GM23338 (cell line): ENCODE data around the gene THSD8. TPM values are rescaled to one million over a fixed set of nuclear protein-coding genes. Genes with fewer than 3 reads are reported as not detected.

Source experiments
- ATAC-seq: fragments of 200-7000 bp; cut with Tn5 transposase; 3 replicates; pipeline ENCODE4 v1.9.1; 2020
- DNase-seq: peaks from one replicate; pipeline ENCODE4 v3.0.0-alpha.2; 2015; ENCODE audit warnings: low spot score
- H2AFZ ChIP-seq: fragments of 200-600 bp; sonication (generic); 2 replicates; pipeline ENCODE4 v1.8.0; 2016; ENCODE audit warnings: antibody characterized with exemption, mild to moderate bottlenecking, moderate library complexity
- H3F3A ChIP-seq: fragments of 200-600 bp; sonication (generic); replicated peaks from 2 replicates; pipeline ENCODE4 v1.8.0; 2017; ENCODE audit warnings: antibody characterized with exemption, mixed run types, low read depth
- H3K27ac ChIP-seq: fragments of 200-600 bp; sonication (generic); 2 replicates; pipeline ENCODE4 v1.6.1; 2016; ENCODE audit warnings: low read depth
- H3K27me3 ChIP-seq: fragments of 200-600 bp; sonication (generic); 2 replicates; pipeline ENCODE4 v1.8.0; 2016; ENCODE audit warnings: mild to moderate bottlenecking, mixed run types, moderate library complexity; ENCODE audit not compliant: insufficient read depth
- H3K36me3 ChIP-seq: fragments of 200-600 bp; sonication (generic); 2 replicates; pipeline ENCODE4 v1.8.0; 2016; ENCODE audit warnings: mild to moderate bottlenecking; ENCODE audit not compliant: insufficient read depth
- H3K4me1 ChIP-seq: fragments of 200-600 bp; sonication (generic); 2 replicates; pipeline ENCODE4 v1.8.0; 2016; ENCODE audit warnings: mild to moderate bottlenecking, moderate library complexity; ENCODE audit not compliant: insufficient read depth
- H3K4me2 ChIP-seq: fragments of 200-600 bp; sonication (generic); 2 replicates; pipeline ENCODE4 v1.7.1; 2017; ENCODE audit warnings: mixed run types
- H3K4me3 ChIP-seq: fragments of 200-600 bp; sonication (generic); 2 replicates; pipeline ENCODE4 v1.6.1; 2016; ENCODE audit warnings: mixed run types
- H3K79me2 ChIP-seq: fragments of 200-600 bp; sonication (generic); replicated peaks from 2 replicates; pipeline ENCODE4 v1.8.0; 2017; ENCODE audit warnings: mild to moderate bottlenecking; ENCODE audit not compliant: insufficient read depth
- H3K9me2 ChIP-seq: fragments of 200-600 bp; sonication (generic); 2 replicates; pipeline ENCODE4 v1.8.0; 2017; ENCODE audit not compliant: insufficient read depth
- H4K20me1 ChIP-seq: fragments of 200-600 bp; sonication (generic); replicated peaks from 2 replicates; pipeline ENCODE4 v1.8.0; 2017; ENCODE audit warnings: mild to moderate bottlenecking; ENCODE audit not compliant: insufficient read depth
- H3K27ac Mint-ChIP-seq: 2 replicates; pipeline ENCODE4 v1.8.0; 2020; ENCODE audit warnings: inconsistent platforms, mild to moderate bottlenecking, moderate library complexity, mixed read lengths
- H3K27me3 Mint-ChIP-seq: 3 replicates; pipeline ENCODE4 v1.8.0; 2022; ENCODE audit warnings: low read depth, mild to moderate bottlenecking, moderate library complexity, mixed read lengths, inconsistent platforms; ENCODE audit not compliant: insufficient read depth, poor library complexity
- H3K36me3 Mint-ChIP-seq: 3 replicates; pipeline ENCODE4 v1.8.0; 2021; ENCODE audit warnings: low read depth, mild to moderate bottlenecking, inconsistent platforms, moderate library complexity, mixed read lengths
- H3K4me1 Mint-ChIP-seq: 3 replicates; pipeline ENCODE4 v1.8.0; 2020; ENCODE audit warnings: mild to moderate bottlenecking, inconsistent platforms, mixed read lengths
- H3K4me3 Mint-ChIP-seq: 3 replicates; pipeline ENCODE4 v1.8.0; 2021; ENCODE audit warnings: moderate library complexity, mild to moderate bottlenecking, inconsistent platforms, mixed read lengths
- H3K9me3 Mint-ChIP-seq: 3 replicates; pipeline ENCODE4 v1.8.0; 2020; ENCODE audit warnings: moderate library complexity, mild to moderate bottlenecking, inconsistent platforms, mixed read lengths
- CREB1 ChIP-seq: fragments of 250-450 bp; sonication (Bioruptor Pico); IDR thresholded peaks from 2 replicates; pipeline ENCODE4 v1.5.0; 2020; ENCODE audit warnings: low read depth, mild to moderate bottlenecking, moderate library complexity
- EZH2 ChIP-seq: fragments of 200-600 bp; sonication (generic); IDR thresholded peaks from one replicate; pipeline ENCODE4 v1.8.0; 2017; ENCODE audit warnings: antibody characterized with exemption, mild to moderate bottlenecking, low read depth; ENCODE audit not compliant: unreplicated experiment
- JUNB ChIP-seq: IDR thresholded peaks from one replicate; pipeline ENCODE4 v1.6.1; 2016; ENCODE audit warnings: antibody characterized with exemption; ENCODE audit not compliant: unreplicated experiment
- NANOG ChIP-seq: IDR thresholded peaks from 2 replicates; pipeline ENCODE4 v1.6.1; 2016; ENCODE audit warnings: antibody characterized with exemption, borderline replicate concordance
- POLR2AphosphoS5 ChIP-seq: IDR thresholded peaks from 2 replicates; pipeline ENCODE4 v1.6.1; 2016; ENCODE audit warnings: antibody characterized with exemption, low read depth
- STAT1 ChIP-seq: IDR thresholded peaks from one replicate; pipeline ENCODE4 v1.6.1; 2016; ENCODE audit warnings: antibody characterized with exemption; ENCODE audit not compliant: unreplicated experiment
- ZNF114 ChIP-seq: fragments of 250-450 bp; sonication (Bioruptor Pico); IDR thresholded peaks from 2 replicates; pipeline ENCODE4 v1.5.0; 2020; ENCODE audit warnings: mild to moderate bottlenecking, moderate library complexity
- ZNF331 ChIP-seq: fragments of 250-450 bp; sonication (Bioruptor Pico); IDR thresholded peaks from 2 replicates; pipeline ENCODE4 v1.5.0; 2020; ENCODE audit warnings: low read depth, mild to moderate bottlenecking, moderate library complexity
- ZNF462 ChIP-seq: fragments of 250-450 bp; sonication (Bioruptor Pico); IDR thresholded peaks from 2 replicates; pipeline ENCODE4 v1.5.0; 2020; ENCODE audit warnings: mild to moderate bottlenecking, moderate library complexity
- polyA plus RNA-seq: library from polyadenylated mRNA; unstranded; fragments of >200 nt; fragmentation: Nextera tagmentation; extraction: Ambion mirVana; gene quantifications from 2 replicates; pipeline ENCODE4 v1.2.1, GENCODE V29; 2016
- total RNA-seq: library from RNA; depleted of rRNA; stranded (reverse); fragments of >200 nt; shearing (Covaris generic); gene quantifications from 2 replicates; pipeline ENCODE4 v1.2.3, GENCODE V29; 2014
- TF ChIP-seq, protein P1 (sequence below): IDR thresholded peaks from 2 replicates; pipeline ENCODE4 v1.6.1; 2016; ENCODE audit warnings: antibody characterized with exemption
- TF ChIP-seq, protein P2 (sequence below), 2 experiments: fragments of 200-600 bp in 1 of 2; sonication (generic) in 1 of 2; conservative IDR thresholded peaks; 2 replicates each; pipeline versions ENCODE4 v1.5.1 to v1.6.1; 2016 to 2017; ENCODE audit warnings: antibody characterized with exemption in 2 of 2, low read depth in 2 of 2, mild to moderate bottlenecking in 2 of 2, moderate library complexity in 1 of 2

Gene THSD8
- total and polyA plus RNA-seq, 2 experiments from 2014 or later: 0.38 to 38.5 TPM

DNA sequence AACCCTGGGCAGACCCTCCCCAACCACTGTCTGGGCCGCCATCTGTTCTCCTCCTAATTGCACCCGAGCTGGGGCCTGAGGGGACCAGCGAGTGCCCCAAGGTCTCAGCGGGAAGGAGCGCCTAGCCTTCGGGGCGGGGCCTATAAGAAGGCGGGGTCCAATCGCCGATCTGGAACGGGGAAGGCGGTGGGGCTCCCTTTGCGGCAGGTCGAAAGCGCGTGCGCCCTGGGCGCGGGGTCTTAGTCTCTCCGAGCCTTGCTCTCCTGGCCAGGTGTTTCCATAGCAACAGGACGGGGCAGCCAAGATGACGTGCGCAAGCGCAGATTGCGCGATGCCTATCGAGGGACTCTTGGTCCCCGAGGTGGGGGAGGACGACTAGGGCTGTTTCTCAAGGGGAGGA is 39.2 kb downstream of the THSD8 start:
- Histone ChIP-seq H3K27me3 (no peaks in the 10 kb centered on the region), H3K4me2 (peak overlapping the region; percentile 76), H3K4me3 (peak overlapping the region; percentile 54), H4K20me1 (peaks cover 11% of the 10 kb centered on the region), H3K4me1 (peaks cover 19% of the 10 kb centered on the region), H3K36me3 (no peaks in the 10 kb centered on the region), H3K27ac (peak overlapping the region; percentile 78), H3K79me2 (peaks cover 8% of the 10 kb centered on the region), H3F3A (peaks cover 40% of the 10 kb centered on the region), H3K9me2 (no peaks in the 10 kb centered on the region), H2AFZ (no peak overlapping the region)
- DNase-seq (peak; percentile 100), ATAC-seq (peak; percentile 73)
- Mint-ChIP-seq H3K27me3 (peaks cover 17% of the 10 kb centered on the region), H3K4me3 (peak overlapping the region; percentile 79), H3K4me1 (peaks cover 40% of the 10 kb centered on the region), H3K27ac (peak overlapping the region; percentile 98), H3K36me3 (peaks cover 9% of the 10 kb centered on the region; the same call in 1 of the 3 replicates), H3K9me3 (no peaks in the 10 kb centered on the region; the same call in 2 of the 3 replicates)
- TF ChIP-seq, protein P1, sequence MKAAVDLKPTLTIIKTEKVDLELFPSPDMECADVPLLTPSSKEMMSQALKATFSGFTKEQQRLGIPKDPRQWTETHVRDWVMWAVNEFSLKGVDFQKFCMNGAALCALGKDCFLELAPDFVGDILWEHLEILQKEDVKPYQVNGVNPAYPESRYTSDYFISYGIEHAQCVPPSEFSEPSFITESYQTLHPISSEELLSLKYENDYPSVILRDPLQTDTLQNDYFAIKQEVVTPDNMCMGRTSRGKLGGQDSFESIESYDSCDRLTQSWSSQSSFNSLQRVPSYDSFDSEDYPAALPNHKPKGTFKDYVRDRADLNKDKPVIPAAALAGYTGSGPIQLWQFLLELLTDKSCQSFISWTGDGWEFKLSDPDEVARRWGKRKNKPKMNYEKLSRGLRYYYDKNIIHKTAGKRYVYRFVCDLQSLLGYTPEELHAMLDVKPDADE: no peak
- 0 out of 2 replicates have a peak, but pooled peaks have one; percentile 26 for TF ChIP-seq CREB1 (CRISPR knock-in tag)

- no peak overlapping the region for H3K4me3 Mint-ChIP-seq
- H3K27me3 Mint-ChIP-seq: peaks cover 17% of the 10 kb centered on the region
- H3K27ac Mint-ChIP-seq: no peak overlapping the region
- Histone ChIP-seq H3K4me3 (no peak overlapping the region), H4K20me1 (peaks cover 11% of the 10 kb centered on the region), H3K4me2 (no peak overlapping the region), H3K27me3 (no peaks in the 10 kb centered on the region), H2AFZ (no peak overlapping the region), H3K4me1 (peaks cover 19% of the 10 kb centered on the region), H3K9me2 (no peaks in the 10 kb centered on the region), H3K36me3 (no peaks in the 10 kb centered on the region), H3K79me2 (peaks cover 8% of the 10 kb centered on the region), H3F3A (peaks cover 35% of the 10 kb centered on the region), H3K27ac (no peak overlapping the region)
- peaks cover 9% of the 10 kb centered on the region; the same call in 1 of the 3 replicates for H3K36me3 Mint-ChIP-seq
- peaks cover 32% of the 10 kb centered on the region for H3K4me1 Mint-ChIP-seq
- no peaks in the 10 kb centered on the region; the same call in 2 of the 3 replicates for H3K9me3 Mint-ChIP-seq
- ATAC-seq (no peak), DNase-seq (no peak)
- TF ChIP-seq POLR2AphosphoS5 (no peak), JUNB (no peak), ZNF331 (CRISPR knock-in tag) (no peak), ZNF462 (CRISPR knock-in tag) (no peak), EZH2 (no peak), NANOG (no peak), ZNF114 (CRISPR knock-in tag) (no peak), CREB1 (CRISPR knock-in tag) (no peak), STAT1 (no peak)
- TF ChIP-seq, protein P2, sequence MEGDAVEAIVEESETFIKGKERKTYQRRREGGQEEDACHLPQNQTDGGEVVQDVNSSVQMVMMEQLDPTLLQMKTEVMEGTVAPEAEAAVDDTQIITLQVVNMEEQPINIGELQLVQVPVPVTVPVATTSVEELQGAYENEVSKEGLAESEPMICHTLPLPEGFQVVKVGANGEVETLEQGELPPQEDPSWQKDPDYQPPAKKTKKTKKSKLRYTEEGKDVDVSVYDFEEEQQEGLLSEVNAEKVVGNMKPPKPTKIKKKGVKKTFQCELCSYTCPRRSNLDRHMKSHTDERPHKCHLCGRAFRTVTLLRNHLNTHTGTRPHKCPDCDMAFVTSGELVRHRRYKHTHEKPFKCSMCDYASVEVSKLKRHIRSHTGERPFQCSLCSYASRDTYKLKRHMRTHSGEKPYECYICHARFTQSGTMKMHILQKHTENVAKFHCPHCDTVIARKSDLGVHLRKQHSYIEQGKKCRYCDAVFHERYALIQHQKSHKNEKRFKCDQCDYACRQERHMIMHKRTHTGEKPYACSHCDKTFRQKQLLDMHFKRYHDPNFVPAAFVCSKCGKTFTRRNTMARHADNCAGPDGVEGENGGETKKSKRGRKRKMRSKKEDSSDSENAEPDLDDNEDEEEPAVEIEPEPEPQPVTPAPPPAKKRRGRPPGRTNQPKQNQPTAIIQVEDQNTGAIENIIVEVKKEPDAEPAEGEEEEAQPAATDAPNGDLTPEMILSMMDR (conservative IDR thresholded peaks at IDR 0.05; ENCODE audit: low read depth in 2 of 2): no peak
- TF ChIP-seq, protein P1: no peak
Observed at GRCh38 chr19:12842511-12842910, 40.6 kb downstream of the THSD8 start.
